Astrocyte (in vitro differentiated cells and primary cell): Measurements from ENCODE around the gene CIB4. TPM values are rescaled to one million over a fixed set of nuclear protein-coding genes. Genes with fewer than 3 reads are reported as not detected.

Experiments
- DNase-seq: peaks from one replicate; pipeline ENCODE4 v3.0.0-alpha.2; 2010; ENCODE audit warnings: low read depth
- FAIRE-seq: peaks from 2 replicates; lab custom pipeline; 2011; peaks lifted over from hg19 to GRCh38; lab: Jason Lieb, UNC
- H2AFZ ChIP-seq: 2 replicates; pipeline ENCODE4 v1.6.0; 2012; ENCODE audit warnings: low read depth, low read length, inconsistent platforms
- H3K27ac ChIP-seq: 2 replicates; pipeline ENCODE4 v1.5.1; 2011; ENCODE audit warnings: low read depth, low read length, inconsistent platforms
- H3K27me3 ChIP-seq: 2 replicates; pipeline ENCODE4 v1.6.0; 2011; ENCODE audit warnings: low read length, inconsistent platforms; ENCODE audit not compliant: insufficient read depth
- H3K36me3 ChIP-seq: 2 replicates; pipeline ENCODE4 v1.5.1; 2011; ENCODE audit warnings: low read length, inconsistent platforms; ENCODE audit not compliant: insufficient read depth
- H3K4me1 ChIP-seq: 2 replicates; pipeline ENCODE4 v1.5.1; 2011; ENCODE audit warnings: low read length, inconsistent platforms; ENCODE audit not compliant: insufficient read depth
- H3K4me2 ChIP-seq: 2 replicates; pipeline ENCODE4 v1.6.0; 2012; ENCODE audit warnings: low read length, inconsistent platforms
- H3K4me3 ChIP-seq: 2 replicates; pipeline ENCODE4 v1.5.1; 2011; ENCODE audit warnings: low read depth, mild to moderate bottlenecking, low read length, inconsistent platforms; ENCODE audit not compliant: insufficient read depth
- H3K79me2 ChIP-seq: 2 replicates; pipeline ENCODE4 v1.6.0; 2012; ENCODE audit warnings: mild to moderate bottlenecking, low read length, inconsistent platforms; ENCODE audit not compliant: insufficient read depth
- H3K9ac ChIP-seq: 2 replicates; pipeline ENCODE4 v1.6.0; 2012; ENCODE audit warnings: mild to moderate bottlenecking, low read length, inconsistent platforms
- H3K9me3 ChIP-seq: 2 replicates; pipeline ENCODE4 v1.5.1; 2012; ENCODE audit warnings: low read depth, mild to moderate bottlenecking, low read length, inconsistent platforms; ENCODE audit not compliant: insufficient read depth
- H4K20me1 ChIP-seq: 2 replicates; pipeline ENCODE4 v1.6.0; 2012; ENCODE audit warnings: low read length, inconsistent platforms; ENCODE audit not compliant: insufficient read depth
- H3K27ac Mint-ChIP-seq: one replicate; pipeline ENCODE4 v1.8.0; 2021; ENCODE audit warnings: mild to moderate bottlenecking, mixed read lengths; ENCODE audit not compliant: unreplicated experiment
- H3K27me3 Mint-ChIP-seq: one replicate; pipeline ENCODE4 v1.8.0; 2021; ENCODE audit warnings: low read depth, mixed read lengths; ENCODE audit not compliant: unreplicated experiment
- H3K36me3 Mint-ChIP-seq: one replicate; pipeline ENCODE4 v1.8.0; 2021; ENCODE audit warnings: low read depth, mixed read lengths; ENCODE audit not compliant: unreplicated experiment
- H3K4me1 Mint-ChIP-seq: one replicate; pipeline ENCODE4 v1.8.0; 2021; ENCODE audit warnings: low read depth, mixed read lengths; ENCODE audit not compliant: unreplicated experiment
- H3K4me3 Mint-ChIP-seq: one replicate; pipeline ENCODE4 v1.8.0; 2021; ENCODE audit warnings: mild to moderate bottlenecking, moderate library complexity, mixed read lengths; ENCODE audit not compliant: unreplicated experiment
- H3K9me3 Mint-ChIP-seq: one replicate; pipeline ENCODE4 v1.8.0; 2021; ENCODE audit warnings: mild to moderate bottlenecking, mixed read lengths; ENCODE audit not compliant: unreplicated experiment
- EZH2 ChIP-seq: IDR thresholded peaks from 2 replicates; pipeline ENCODE4 v1.6.1; 2012; ENCODE audit warnings: mild to moderate bottlenecking, low read length, inconsistent platforms; ENCODE audit not compliant: insufficient read depth
- total RNA-seq: library from RNA; stranded (reverse); gene quantifications from 2 replicates; pipeline ENCODE4 v1.2.1, GENCODE V29; 2021
- TF ChIP-seq, protein P1 (sequence below): IDR thresholded peaks from 2 replicates; pipeline ENCODE4 v1.5.1; 2011; ENCODE audit warnings: low read depth, mild to moderate bottlenecking, inconsistent platforms, low read length, moderate library complexity; ENCODE audit not compliant: insufficient read depth

The CIB4 gene
- total RNA-seq, 1 donor from 2014 or later, result not detected

DNA sequence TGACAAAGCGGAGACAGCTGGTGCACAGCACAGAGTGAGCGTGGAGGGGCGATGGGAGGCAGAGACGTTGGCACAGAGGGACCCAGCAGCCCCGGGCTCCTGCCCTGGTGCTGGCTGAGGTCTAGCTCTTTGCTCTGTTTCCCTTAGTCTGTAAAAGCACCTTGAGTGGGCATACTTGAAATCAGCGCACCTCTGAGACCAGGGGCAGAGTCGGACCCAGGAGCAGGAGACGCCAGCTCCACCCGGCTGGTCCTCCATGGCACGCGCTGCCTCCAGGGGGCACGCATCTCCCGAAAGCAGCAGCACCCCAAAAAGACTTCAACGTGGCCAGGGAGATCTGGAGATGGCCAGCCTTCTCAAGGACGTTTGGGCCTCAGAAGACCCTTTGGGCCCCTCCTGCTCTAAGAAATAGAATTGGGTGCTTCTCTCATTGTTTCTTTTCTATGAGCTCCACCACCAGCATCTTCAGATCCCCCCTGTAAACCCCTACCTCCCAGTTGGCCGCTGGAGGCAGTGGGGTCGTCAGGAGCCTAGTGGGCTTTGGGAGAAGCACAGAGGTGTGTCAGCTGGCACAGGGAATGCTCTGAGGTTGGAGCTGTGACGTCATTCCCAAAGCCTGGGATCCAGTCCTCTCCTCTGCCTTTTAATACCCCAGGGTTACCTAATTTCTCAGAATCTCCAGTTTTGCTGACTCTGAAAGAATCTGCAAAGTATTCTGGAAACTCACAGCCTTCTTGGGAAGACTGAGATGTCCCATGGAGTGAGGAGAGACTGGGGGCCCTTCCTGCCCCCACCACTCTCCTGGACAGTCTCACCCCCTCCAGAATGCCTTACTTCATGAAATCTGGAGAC lies 58.9 kb downstream of the CIB4 start:
- TF ChIP-seq EZH2, result no peak
- TF ChIP-seq, protein P1, sequence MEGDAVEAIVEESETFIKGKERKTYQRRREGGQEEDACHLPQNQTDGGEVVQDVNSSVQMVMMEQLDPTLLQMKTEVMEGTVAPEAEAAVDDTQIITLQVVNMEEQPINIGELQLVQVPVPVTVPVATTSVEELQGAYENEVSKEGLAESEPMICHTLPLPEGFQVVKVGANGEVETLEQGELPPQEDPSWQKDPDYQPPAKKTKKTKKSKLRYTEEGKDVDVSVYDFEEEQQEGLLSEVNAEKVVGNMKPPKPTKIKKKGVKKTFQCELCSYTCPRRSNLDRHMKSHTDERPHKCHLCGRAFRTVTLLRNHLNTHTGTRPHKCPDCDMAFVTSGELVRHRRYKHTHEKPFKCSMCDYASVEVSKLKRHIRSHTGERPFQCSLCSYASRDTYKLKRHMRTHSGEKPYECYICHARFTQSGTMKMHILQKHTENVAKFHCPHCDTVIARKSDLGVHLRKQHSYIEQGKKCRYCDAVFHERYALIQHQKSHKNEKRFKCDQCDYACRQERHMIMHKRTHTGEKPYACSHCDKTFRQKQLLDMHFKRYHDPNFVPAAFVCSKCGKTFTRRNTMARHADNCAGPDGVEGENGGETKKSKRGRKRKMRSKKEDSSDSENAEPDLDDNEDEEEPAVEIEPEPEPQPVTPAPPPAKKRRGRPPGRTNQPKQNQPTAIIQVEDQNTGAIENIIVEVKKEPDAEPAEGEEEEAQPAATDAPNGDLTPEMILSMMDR, result no peak
- H3K27me3 Mint-ChIP-seq, result peaks cover 79% of the 10 kb centered on the region

DNA sequence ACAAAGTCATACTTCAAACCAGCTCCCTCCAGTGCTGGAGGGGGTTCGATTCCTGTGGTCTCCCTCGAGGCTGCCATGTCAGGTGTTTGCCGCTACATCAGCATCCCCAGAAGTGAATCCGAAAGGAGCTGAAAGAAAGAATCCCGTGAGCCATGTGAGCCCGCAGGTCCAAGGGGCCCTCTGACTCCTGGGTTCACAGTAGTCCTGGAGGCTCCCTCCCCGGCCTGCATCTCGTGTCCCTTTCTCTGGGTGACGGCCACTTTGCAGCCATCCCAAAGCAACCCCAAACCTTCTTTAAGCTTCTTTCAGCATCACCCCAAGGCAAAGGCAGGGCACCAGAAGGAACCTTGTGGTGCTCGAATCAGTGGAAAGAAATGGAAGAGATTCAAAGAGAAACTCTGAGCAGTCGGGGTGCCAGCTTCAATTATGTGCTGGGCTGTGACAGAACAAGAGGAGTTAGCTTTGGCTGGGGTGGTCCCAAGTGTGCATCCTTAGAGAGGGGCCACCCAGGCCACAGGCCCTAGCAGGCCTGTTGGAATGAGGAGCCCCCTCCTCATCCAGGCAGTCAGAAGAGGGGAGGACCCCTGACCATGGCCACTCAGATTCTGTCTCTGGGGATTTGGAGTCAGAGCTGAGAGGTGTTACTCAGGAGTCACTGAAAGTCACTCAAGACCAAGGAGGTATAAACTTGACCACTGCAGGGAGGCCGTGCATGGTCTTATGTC lies 59.7 kb downstream of the CIB4 start:
- no peaks in the 10 kb centered on the region for H3K4me1 Mint-ChIP-seq
- Histone ChIP-seq H4K20me1 (no peaks in the 10 kb centered on the region), H3K79me2 (no peaks in the 10 kb centered on the region), H3K27ac (no peak overlapping the region), H3K4me1 (no peaks in the 10 kb centered on the region), H3K4me3 (no peak overlapping the region), H3K4me2 (no peak overlapping the region), H3K9ac (no peak overlapping the region), H3K36me3 (no peaks in the 10 kb centered on the region), H3K27me3 (peaks cover 50% of the 10 kb centered on the region), H3K9me3 (no peaks in the 10 kb centered on the region), H2AFZ (no peak overlapping the region)
- H3K9me3 Mint-ChIP-seq, result no peaks in the 10 kb centered on the region
- DNase-seq (no peak), FAIRE-seq (no peak)
- H3K27me3 Mint-ChIP-seq, result peaks cover 82% of the 10 kb centered on the region
- no peak overlapping the region for H3K27ac Mint-ChIP-seq
- TF ChIP-seq, protein P1, result no peak
- no peak for TF ChIP-seq EZH2
- H3K36me3 Mint-ChIP-seq, result no peaks in the 10 kb centered on the region
- no peak overlapping the region for H3K4me3 Mint-ChIP-seq

More for the DNA sequence above, 58.9 kb downstream of the CIB4 start:
- H3K27ac Mint-ChIP-seq, result no peak overlapping the region
- no peaks in the 10 kb centered on the region for H3K9me3 Mint-ChIP-seq
- Histone ChIP-seq H4K20me1 (no peaks in the 10 kb centered on the region), H3K4me2 (no peak overlapping the region), H3K27ac (no peak overlapping the region), H2AFZ (no peak overlapping the region), H3K9me3 (no peaks in the 10 kb centered on the region), H3K4me1 (no peaks in the 10 kb centered on the region), H3K27me3 (peaks cover 54% of the 10 kb centered on the region), H3K4me3 (no peak overlapping the region), H3K36me3 (no peaks in the 10 kb centered on the region), H3K9ac (no peak overlapping the region), H3K79me2 (no peaks in the 10 kb centered on the region)
- H3K4me3 Mint-ChIP-seq, result no peak overlapping the region
- H3K4me1 Mint-ChIP-seq, result no peaks in the 10 kb centered on the region
- DNase-seq (no peak), FAIRE-seq (no peak)
- no peaks in the 10 kb centered on the region for H3K36me3 Mint-ChIP-seq
